ENCODE results near the gene C1orf74.

The C1orf74 gene

DNA sequence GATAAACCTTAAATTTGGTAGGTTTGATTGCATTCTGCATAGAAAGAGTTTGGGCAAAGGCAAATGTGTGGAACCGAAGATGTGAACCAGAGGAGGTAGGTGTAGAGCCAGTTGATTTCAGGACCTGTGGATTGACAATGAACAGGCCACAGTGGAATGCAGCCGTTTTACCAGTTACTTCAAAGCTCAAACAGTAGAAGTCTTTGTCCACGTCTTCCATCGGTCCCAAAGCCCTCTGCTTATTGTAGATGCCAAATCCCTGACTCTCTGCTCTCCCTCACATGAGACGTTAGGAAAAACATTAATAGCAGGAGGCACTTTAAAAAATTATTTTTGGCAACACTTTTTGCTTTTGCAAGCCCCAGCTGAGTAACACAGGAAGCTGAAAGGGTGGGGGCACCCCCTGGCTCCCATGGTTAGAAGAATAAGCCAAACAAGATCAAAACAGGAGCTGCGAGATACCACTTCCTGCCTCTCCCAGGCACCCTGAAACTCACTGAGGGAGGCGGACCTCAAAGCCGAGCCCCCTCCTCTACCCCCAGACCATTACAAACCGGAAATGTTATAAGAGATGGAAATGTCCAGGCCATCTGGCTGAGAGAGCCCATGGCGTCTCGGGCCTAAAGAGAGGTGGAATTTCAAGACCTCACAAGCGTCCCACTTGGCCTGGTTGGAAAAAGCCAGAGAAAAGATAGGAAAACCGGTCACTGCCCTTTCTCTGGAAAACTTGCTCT lies 15.0 kb downstream of the C1orf74 start:
- DNase-seq: no peak

DNA sequence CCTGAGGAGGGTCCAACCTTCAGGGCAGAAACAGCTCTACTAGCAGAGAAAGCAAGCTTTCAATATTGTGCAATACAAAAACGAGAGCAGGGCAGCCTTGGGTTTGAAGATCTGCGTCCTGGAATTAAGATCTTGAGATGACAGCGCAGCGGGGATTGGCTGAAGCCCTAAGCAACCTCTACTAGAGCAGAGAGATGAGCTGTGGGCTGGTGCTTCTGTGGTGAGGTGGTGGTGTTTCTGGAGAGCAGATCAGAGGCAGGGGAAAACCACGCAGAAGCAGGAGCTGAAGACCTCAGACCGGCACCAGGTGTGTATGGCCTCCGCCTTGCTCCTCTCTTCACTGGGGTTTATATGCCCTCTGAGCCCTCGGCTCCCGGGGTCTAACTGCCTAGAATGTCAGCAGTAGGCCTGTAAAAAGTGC lies 16.0 kb downstream of the C1orf74 start:
- DNase-seq: no peak

DNA sequence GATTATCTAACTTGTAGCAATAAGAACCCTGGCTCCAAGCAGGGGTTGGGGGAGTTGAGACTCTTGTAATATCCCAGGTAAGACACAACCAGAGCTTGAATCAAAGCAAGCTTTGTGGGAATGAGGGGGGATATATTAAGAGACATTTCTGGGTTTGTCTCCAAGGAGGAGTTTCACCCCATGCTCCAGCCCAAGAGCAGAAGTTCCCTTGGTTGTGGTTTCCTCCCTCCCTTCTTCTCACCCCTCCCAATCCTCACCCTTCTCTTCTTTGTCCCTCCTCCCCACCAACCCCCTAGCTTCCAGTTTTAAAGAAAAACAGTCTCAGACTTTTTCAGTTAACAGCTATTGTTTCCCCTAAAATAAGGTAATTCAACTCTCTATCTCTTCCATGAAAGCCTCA lies 16.7 kb downstream of the C1orf74 start:
- DNase-seq: no peak

DNA sequence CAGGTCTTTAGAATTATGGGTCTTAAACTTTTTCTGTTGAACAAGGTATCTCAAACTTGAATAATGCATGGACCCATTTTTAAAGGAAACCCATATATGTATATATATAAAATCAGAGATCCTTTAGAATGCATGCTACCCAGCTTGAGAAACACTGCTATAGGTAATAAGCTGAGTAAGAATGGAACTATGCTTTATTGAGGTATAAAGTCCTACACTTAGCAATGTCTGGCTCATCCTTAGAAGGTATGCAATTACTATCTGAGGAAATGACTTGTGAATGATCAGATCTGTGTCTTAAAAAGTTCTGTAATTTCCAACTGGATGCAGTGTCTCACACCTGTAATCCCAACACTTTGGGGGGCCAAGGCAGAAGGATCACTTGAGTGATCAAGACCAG lies 17.3 kb downstream of the C1orf74 start:
- DNase-seq: no peak

GRCh38 chr1:209766051-209766450 lies 18.3 kb downstream of the C1orf74 start:
- DNase-seq: no peak

DNA sequence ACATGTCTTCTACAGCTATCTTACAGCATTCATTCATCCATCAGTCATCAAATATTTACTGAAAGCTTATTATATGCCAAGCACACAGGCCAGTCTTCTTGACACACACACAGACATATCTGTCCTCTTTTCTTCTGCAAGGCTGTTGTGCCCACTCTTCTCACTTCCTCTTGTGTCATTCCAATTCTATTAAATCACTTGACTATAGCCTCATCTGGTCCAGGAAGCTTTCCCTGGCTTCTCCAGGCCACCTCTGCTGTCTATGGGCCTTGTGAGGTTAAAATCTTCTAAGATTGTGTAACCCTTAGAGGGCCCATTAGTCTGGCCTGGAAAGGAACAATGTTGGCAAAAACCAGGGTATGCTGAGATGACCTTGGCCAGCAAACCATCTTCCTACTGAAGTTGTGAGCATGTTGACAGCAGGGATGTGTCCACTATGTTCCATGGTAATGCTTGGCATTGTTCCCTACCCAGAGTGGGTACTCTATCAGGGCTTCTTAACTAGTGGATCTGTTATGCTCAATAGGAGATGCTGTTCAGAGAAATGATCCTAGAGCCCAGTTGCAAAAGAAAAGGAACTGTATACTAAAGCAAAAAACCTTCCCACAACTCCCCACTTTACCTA lies 23.2 kb downstream of the C1orf74 start:
- no peak for DNase-seq

DNA sequence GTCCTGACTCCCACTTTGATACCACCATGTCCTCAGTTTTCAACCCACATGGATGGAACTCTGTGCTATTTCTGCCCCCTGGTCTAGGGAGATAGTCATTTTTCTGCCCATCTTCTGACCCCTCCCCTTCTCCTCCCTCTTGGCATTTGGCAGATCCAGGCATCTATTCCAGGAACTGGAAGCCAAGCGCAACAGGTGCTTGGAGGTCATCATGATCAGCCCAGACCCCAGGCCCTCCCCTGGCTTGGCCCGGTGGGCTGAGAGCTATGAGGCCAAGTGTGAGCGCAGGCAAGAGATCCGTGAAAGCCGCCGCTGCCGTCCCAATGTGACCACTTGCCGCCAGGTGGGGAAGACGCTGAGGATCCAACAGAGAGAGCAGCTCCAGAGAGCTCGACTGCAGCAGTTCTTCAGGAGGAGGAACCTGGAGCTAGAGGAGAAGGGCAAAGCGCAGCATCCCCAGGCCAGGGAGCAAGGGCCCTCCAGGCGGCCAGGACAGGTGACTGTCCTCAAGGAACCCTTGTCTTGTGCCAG lies 24.5 kb downstream of the C1orf74 start:
- DNase-seq: no peak

- no peak for DNase-seq
These were observed 26.0 kb downstream of the C1orf74 start for GRCh38 chr1:209758400-209758799.

DNA sequence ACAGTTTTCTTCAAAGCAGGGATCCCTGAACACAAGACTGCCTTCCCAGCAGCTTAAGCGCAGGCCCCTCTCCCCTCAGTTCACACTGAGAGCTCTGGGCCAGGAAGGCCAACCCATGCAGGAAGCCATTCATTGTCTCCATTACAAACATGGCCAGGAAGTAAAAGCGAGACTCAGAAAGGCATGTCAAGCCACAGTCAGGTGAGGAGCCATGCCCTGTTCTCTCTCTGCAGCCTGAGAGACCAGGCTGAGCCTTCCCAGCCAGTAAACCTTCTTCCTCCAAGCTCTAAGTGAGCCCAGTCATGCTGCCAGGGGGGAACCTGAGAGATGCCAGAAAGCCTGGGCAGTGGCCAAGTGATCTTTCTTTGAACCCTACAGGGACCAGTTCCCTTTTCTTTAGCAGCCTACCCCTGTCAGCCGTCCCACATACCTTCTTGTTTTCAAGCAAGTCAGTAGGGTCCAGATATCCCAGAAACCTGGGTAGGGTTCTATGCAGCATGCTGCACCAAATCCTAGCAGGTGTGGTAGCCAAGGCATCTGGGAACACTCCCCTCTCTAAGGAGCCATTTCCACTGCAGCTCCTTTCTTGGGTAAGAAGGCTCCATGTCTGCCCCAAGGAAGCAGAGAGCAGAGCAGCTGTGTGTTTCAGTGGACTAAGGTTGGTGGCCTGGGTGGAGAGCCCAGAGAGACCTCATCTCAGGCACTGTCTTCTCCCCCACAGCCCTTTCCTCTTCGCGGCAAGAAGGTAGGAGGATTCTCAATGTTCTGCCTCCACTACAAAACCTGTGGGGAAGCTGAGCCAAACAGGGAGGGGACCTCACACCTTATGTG lies 27.5 kb downstream of the C1orf74 start:
- DNase-seq: no peak

- DNase-seq: no peak
These were observed 28.3 kb downstream of the C1orf74 start, which contains the start of gene TRAF3IP3 for GRCh38 chr1:209755926-209756614. TRAF3IP3 (plus strand) TSS chr1:209756053; CDS start chr1:209760040, 3,987 bp downstream.

- DNase-seq: no peak
These were observed 29.1 kb downstream of the C1orf74 start for GRCh38 chr1:209755256-209755655.

DNA sequence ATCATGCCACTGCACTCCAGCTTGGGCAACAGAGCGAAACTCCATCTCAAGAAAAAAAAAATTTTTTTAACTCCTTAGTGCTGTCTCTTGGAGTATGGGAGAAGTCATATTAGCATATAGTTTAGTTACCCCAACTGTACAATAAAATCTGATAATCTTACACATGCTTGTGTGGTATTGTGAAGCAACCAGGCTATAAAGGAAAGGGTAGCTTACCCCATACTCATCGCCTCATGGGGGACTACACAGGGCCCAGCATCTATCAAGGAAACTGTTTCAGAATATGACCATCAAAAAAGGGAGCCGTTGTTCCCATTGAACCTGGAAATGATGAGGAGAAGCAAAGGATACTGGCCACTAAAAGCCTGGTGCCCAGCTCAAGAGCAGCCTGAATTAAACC lies 31.5 kb downstream of the C1orf74 start:
- DNase-seq: no peak

- no peak for DNase-seq
These were observed 32.6 kb downstream of the C1orf74 start for GRCh38 chr1:209751627-209752231.

DNA sequence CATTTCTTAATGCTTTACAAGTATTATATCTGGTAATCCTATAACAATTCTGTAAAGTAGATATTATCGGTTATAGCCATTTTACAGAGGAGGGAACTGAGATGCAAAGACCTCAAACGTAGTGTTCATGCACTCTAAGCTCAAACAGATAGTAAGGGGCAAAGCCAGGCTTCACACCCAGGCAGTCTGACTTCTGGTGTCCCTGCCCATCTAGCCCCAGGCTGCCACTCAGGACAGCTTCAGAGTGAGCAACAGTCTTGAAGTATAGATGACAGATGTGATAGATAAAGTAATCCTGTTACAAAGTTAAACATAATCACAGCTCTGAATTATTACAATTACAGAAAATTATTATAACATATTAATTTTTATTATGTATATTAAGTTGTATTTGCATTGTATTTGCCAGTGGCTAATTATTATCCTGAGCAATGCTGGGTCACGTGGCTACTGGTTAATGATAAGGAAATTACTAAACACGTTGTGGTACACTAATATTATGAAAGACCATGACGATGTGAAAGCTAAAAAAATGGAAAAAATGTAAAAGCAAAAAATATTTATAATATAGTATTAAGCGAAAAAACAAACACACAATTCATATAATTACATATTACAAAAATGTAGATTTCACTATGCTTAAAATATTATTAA lies 34.6 kb downstream of the C1orf74 start:
- no peak for DNase-seq

DNA sequence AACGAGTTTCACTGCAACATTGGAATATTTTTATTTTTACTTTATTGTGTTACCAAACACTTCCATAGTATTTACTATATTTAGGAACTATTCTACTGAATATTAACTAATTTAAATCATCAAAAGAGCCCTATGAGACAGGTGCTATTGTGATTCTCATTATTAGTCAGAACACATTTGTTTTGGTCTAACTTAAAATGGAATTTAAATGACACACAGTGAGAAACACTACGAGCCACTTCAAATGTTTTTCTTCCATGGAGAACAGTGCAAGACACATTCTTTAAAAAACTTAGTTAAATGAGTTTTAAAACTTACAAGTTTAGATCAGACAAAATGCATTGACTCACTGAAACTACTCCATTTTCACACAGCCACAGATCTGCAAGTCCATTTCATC lies 35.2 kb downstream of the C1orf74 start:
- DNase-seq: no peak

DNA sequence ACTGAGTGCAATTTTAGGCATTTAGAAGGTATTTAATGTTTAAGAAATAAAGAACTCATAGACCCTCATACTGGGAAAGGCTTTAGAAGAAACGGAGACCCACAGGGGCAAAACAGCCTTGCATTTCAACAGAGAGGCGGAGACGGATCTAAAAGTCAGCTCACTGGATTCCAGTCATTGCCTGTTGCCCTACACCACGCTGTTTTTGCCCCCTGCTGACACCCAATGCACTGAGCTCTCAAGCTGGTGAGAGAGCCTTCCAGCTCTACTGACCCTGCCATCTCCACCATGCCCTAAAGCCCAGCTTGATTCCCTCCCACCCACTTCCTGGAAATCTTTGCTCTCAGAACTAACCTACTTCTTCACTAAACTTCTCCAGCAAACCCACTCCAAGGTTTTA lies 35.7 kb downstream of the C1orf74 start:
- DNase-seq: no peak

DNA sequence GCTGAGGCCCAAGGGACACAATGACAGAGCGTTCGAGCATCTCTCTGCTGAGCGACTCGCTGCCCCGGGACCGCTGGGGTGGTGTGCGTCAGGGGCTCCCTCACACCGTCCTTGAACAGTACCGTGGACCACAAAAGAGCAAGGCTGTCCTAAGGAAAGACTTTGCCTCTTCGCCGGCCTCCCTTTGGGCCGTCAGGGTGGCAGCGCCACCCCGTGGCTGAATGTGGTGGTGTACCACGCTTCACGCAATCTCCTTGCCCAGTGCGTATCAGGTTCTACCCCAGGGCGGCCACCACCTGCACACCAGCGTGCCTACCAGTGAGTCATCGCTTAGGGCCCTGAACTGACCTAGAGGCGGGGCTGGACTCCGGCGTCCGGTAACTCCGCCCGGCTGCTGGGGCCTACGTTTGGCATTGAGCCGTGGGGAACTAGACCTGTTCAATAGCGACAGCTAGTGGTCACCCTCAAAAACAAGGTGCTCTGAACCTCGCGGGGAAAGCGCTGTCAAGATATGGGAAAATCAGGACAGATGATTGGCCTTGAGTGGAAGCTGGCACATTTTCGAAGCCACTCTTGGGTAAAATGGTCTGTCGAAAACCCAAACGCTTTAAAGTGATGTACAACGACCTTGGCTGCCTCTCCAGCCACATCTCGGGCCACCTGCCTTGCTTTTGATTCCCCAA lies 36.6 kb downstream of the C1orf74 start:
- no peak for DNase-seq

DNA sequence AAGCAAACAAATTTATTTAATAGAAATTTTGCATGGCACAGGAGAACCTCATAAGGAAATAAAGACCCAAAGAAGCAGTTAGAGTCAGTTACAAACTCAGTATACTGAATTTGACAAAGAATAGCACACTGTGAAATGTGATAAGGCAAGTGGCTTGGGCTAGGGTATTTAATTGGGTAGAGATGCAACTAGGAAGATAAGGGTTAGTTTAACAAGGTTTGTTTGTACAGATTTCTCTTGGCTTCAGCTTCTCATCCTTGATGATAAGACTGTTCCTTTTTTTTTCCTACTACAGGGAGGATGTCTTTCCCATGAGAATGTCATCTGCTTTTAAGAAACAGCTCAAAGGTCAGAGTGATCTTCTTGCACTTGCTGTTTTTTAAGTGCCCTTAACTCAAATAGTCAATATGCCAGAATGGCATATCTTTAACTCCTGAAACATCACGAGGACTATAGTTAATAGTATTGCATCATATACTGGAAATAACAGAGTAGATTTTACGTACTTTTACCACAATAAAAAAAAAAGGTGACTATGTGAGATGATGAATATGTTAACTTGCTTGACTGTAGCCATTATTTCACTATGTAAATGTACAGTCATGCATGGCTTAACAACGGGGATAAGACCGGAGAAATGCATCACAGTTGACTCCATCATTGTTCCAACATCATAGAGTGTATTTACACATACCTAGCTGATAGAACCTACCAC lies 37.8 kb downstream of the C1orf74 start:
- no peak for DNase-seq

DNA sequence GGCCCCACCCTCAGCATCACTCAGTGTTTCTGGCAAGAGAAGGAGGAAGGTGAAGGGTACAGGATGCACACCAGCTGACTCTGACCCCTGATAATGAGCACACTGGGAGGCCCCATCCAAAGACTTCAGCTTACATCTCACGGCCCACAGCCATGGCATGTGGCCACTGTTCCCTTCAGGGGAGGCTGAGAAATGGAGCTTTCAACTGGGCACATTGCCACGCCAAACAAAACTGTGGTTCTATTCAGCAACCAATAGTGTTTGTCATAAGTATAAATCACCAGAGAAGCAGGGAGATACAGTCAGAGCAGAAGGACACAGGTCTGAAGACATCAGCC lies 41.2 kb downstream of the C1orf74 start:
- DNase-seq: peak; percentile 54

DNA sequence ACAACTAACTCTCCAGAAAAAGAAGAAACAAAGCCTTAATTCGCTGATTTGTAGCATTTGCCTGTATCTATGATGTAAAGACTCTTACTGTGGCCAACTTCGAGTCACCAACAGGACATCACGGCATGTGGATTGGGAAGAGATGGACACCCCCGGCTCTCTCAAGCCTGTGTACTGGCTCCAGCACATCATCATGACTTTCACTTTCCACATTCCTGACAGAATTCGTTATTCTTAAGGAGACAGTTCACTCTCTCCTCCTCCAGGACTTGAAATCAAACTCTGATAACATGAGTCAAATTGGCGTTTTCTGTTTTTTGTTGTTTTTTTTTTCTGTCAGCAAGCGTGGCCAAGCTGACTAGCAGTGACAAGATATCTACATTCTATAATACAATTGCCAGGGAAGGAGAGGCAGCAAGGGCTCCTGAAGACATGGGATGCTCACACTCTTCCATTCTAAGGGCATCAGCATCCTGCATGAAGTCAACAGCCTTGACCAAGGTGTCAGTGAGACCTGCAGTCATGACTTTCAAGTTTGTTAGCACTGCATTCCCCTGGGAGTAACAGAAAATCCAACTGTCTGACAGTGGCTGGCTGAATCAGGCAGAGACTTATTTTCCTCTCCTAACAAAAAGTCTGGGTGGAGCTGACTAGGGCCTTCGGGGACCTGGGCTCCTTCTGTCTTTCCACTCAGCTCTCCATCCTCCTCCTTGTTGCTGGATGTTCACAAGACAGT lies 41.8 kb downstream of the C1orf74 start:
- no peak for DNase-seq

Measured in NCI-H1092 treated with DMSO at 0.1 percent for 48 hours (cell line).